Kidney (tissue), 14 donors: Measurements from ENCODE around the gene THSD4. TPM values are rescaled to one million over a fixed set of nuclear protein-coding genes. Genes with fewer than 3 reads are reported as not detected.

ENCODE experiments used
- DNase-seq, 5 donors: peaks; one replicate each; pipeline ENCODE4 v3.0.0-alpha.2; 2013 to 2020
- FAIRE-seq: peaks from 2 replicates; lab custom pipeline; 2012; peaks lifted over from hg19 to GRCh38; lab: Jason Lieb, UNC
- H3K27ac ChIP-seq, 2 donors: one replicate each; pipeline ENCODE4 v1.7.0; 2013; ENCODE audit warnings: low read depth in 2 of 2, low read length in 2 of 2, inconsistent platforms in 1 of 2
- H3K27me3 ChIP-seq: one replicate; pipeline ENCODE4 v1.7.1; 2013; ENCODE audit warnings: low read length, inconsistent platforms; ENCODE audit not compliant: control insufficient read depth, insufficient read depth
- H3K36me3 ChIP-seq, 3 donors: one replicate each; pipeline versions ENCODE4 v1.7.0 to v1.7.1; 2013; ENCODE audit warnings: low read length in 3 of 3, control low read depth in 1 of 3, inconsistent platforms in 1 of 3; ENCODE audit not compliant: insufficient read depth in 3 of 3, control insufficient read depth in 2 of 3
- H3K4me1 ChIP-seq, 3 donors: one replicate each; pipeline versions ENCODE4 v1.7.0 to v1.7.1; 2013; ENCODE audit warnings: low read length in 3 of 3, inconsistent platforms in 1 of 3, low read depth in 1 of 3; ENCODE audit not compliant: control insufficient read depth in 2 of 3, insufficient read depth in 2 of 3
- H3K4me3 ChIP-seq, 3 donors: one replicate each; pipeline versions ENCODE4 v1.7.0 to v1.8.1; 2013; ENCODE audit warnings: low read length in 3 of 3, control low read depth in 1 of 3, inconsistent platforms in 1 of 3
- H3K9ac ChIP-seq, 3 donors: one replicate each; pipeline versions ENCODE4 v1.7.0 to v1.7.1; 2013; ENCODE audit warnings: low read length in 3 of 3, control low read depth in 1 of 3, inconsistent platforms in 1 of 3
- H3K9me3 ChIP-seq, 3 donors: one replicate each; pipeline versions ENCODE4 v1.7.0 to v1.7.1; 2013; ENCODE audit warnings: low read length in 3 of 3, control low read depth in 1 of 3, inconsistent platforms in 1 of 3; ENCODE audit not compliant: control insufficient read depth in 2 of 3, insufficient read depth in 1 of 3
- CTCF ChIP-seq: IDR thresholded peaks from 3 replicates; pipeline ENCODE4 v1.5.1; 2012; ENCODE audit warnings: mild to moderate bottlenecking, moderate library complexity, borderline replicate concordance; ENCODE audit not compliant: insufficient read depth; ENCODE audit errors: extremely low read depth
- intact Hi-C: fragments of 100-400 bp; cut with DNase I; formaldehyde crosslinking; loops from one replicate; pipeline ENCODE4 v1.11.1; 2022
- polyA plus RNA-seq: library from polyadenylated mRNA; stranded (reverse); fragments of 350-450 nt; fragmentation: Illumina TruSeq; extraction: RNeasy Lipid Tissue Mini Kit (QIAGEN cat#74804); gene quantifications from one replicate; pipeline ENCODE4 v1.2.3, GENCODE V29; 2014; ENCODE audit warnings: low read depth, low replicate concordance; ENCODE audit not compliant: insufficient read depth
- total RNA-seq: library from RNA; stranded (reverse); fragmentation: NEBNext Ultra II Directional; extraction: Animal tissue kit (Norgen Biotek cat#: 25700); gene quantifications from one replicate; pipeline ENCODE4 v1.2.1, GENCODE V29; 2021
- donor health status: control.
- donor health status: control.
- donor health status: control.
- donor health status: control.
- donor health status: control.
- donor health status: DM: yes; HTN: yes; CAD: no.
- donor health status: Normal renal cell carcinoma (clear cell type).

Gene THSD4
- total and polyA plus RNA-seq, 2 donors from 2014 or later, result 9.4 to 36.3 TPM

GRCh38 chr15:71570736-71571135 is 455.5 kb downstream of the THSD4 start:
- Histone ChIP-seq H3K9ac (no peak overlapping the region), H3K4me1 (no peaks in the 10 kb centered on the region), H3K27me3 (no peaks in the 10 kb centered on the region), H3K9me3 (no peaks in the 10 kb centered on the region), H3K4me3 (no peak overlapping the region), H3K36me3 (no peaks in the 10 kb centered on the region), H3K27ac (no peak overlapping the region)
- FAIRE-seq (no peak), DNase-seq (no peak)
- TF ChIP-seq CTCF, result no peak
- intact Hi-C loops, result no loop called here

GRCh38 chr15:71571641-71572040 is 456.4 kb downstream of the THSD4 start:
- TF ChIP-seq CTCF, result no peak
- no peak for DNase-seq
- Histone ChIP-seq H3K36me3 (no peaks in the 10 kb centered on the region), H3K27me3 (no peaks in the 10 kb centered on the region), H3K9me3 (no peaks in the 10 kb centered on the region), H3K4me1 (no peaks in the 10 kb centered on the region), H3K9ac (no peak overlapping the region), H3K27ac (no peak overlapping the region), H3K4me3 (no peak overlapping the region)
- no peak for FAIRE-seq
- intact Hi-C loops, result no loop called here

GRCh38 chr15:71572452-71573053 is 457.3 kb downstream of the THSD4 start:
- no peak for FAIRE-seq
- Histone ChIP-seq H3K36me3 (no peaks in the 10 kb centered on the region), H3K9ac (no peak overlapping the region), H3K9me3 (no peaks in the 10 kb centered on the region), H3K4me3 (no peak overlapping the region), H3K27me3 (no peaks in the 10 kb centered on the region), H3K27ac (no peak overlapping the region), H3K4me1 (no peaks in the 10 kb centered on the region)
- TF ChIP-seq CTCF, result no peak
- DNase-seq, result no peak
- intact Hi-C loops, result no loop called here

- DNase-seq (no peak), FAIRE-seq (no peak)
- H3K4me1 ChIP-seq, result no peaks in the 10 kb centered on the region
- H3K27me3 ChIP-seq, result no peaks in the 10 kb centered on the region
- TF ChIP-seq CTCF, result no peak
- H3K9ac ChIP-seq, result no peak overlapping the region
- intact Hi-C loops, result no loop called here
- H3K27ac ChIP-seq, result no peak overlapping the region
- no peaks in the 10 kb centered on the region for H3K36me3 ChIP-seq
- no peak overlapping the region for H3K4me3 ChIP-seq
- H3K9me3 ChIP-seq, result no peaks in the 10 kb centered on the region
These were observed 458.3 kb downstream of the THSD4 start for GRCh38 chr15:71573599-71573998.
